SK-N-SH (cell line): ENCODE measurements around the gene CTCFL. TPM values are rescaled to one million over a fixed set of nuclear protein-coding genes. Genes with fewer than 3 reads are reported as not detected.

ENCODE experiments used
- CTCF ChIA-PET: fragments of 300-600, 350-600 bp; formaldehyde crosslinking; extraction: SDS; loops from one replicate; lab custom pipeline; 2021; lab: Yijun Ruan, JAX
- POLR2A ChIA-PET: fragments of 350-600 bp; sonication (Branson Sonifier 250); formaldehyde crosslinking; extraction: SDS; loops from one replicate; lab custom pipeline; 2020; ENCODE audit warnings: antibody characterized with exemption, inconsistent platforms; lab: Yijun Ruan, JAX
- DNase-seq: peaks from one replicate; pipeline ENCODE4 v3.0.0; 2012
- H2AFZ ChIP-seq: fragments of 200-600 bp; sonication (generic); 2 replicates; pipeline ENCODE4 v1.8.1; 2016; ENCODE audit warnings: antibody characterized with exemption, mild to moderate bottlenecking, low read depth
- H3F3A ChIP-seq: fragments of 200-600 bp; sonication (generic); replicated peaks from 2 replicates; pipeline ENCODE3; 2016; ENCODE audit warnings: antibody characterized with exemption, mild to moderate bottlenecking; ENCODE audit not compliant: insufficient read depth
- H3K27ac ChIP-seq, 2 experiments: fragments of 200-500 bp in 1 of 2; fragments of 200-600 bp in 1 of 2; sonication (Bioruptor generic) in 1 of 2; sonication (generic), shearing (Covaris generic) in 1 of 2; 2 replicates each; pipeline versions ENCODE4 v1.5.1 to v1.6.1; 2014 to 2016; ENCODE audit warnings: low read depth in 2 of 2, inconsistent platforms in 1 of 2, low read length in 1 of 2, mild to moderate bottlenecking in 1 of 2, mixed read lengths in 1 of 2
- H3K27me3 ChIP-seq: fragments of 200-600 bp; sonication (generic), shearing (Covaris generic); 2 replicates; pipeline ENCODE4 v1.6.1; 2016; ENCODE audit warnings: mixed run types; ENCODE audit not compliant: insufficient read depth
- H3K36me3 ChIP-seq, 2 experiments: fragments of 200-500 bp in 1 of 2; fragments of 200-600 bp in 1 of 2; sonication (Bioruptor generic) in 1 of 2; sonication (generic) in 1 of 2; replicated peaks in 1 of 2; 2 replicates each; pipeline versions ENCODE3 to v1.5.1; 2014 to 2016; ENCODE audit warnings: low read length in 1 of 2, mild to moderate bottlenecking in 1 of 2; ENCODE audit not compliant: insufficient read depth in 2 of 2, control insufficient read depth in 1 of 2
- H3K4me1 ChIP-seq, 2 experiments: fragments of 200-500 bp in 1 of 2; fragments of 200-600 bp in 1 of 2; sonication (Bioruptor generic) in 1 of 2; sonication (generic), shearing (Covaris generic) in 1 of 2; 2 replicates each; pipeline versions ENCODE4 v1.5.1 to v1.6.1; 2014 to 2016; ENCODE audit warnings: low read depth in 1 of 2, low read length in 1 of 2, mixed run types in 1 of 2; ENCODE audit not compliant: insufficient read depth in 2 of 2, control insufficient read depth in 1 of 2
- H3K4me2 ChIP-seq: fragments of 200-600 bp; sonication (generic), shearing (Covaris generic); 2 replicates; pipeline ENCODE4 v1.6.1; 2017; ENCODE audit warnings: mixed run types
- H3K4me3 ChIP-seq, 2 experiments: fragments of 200-500 bp in 1 of 2; fragments of 200-600 bp in 1 of 2; sonication (Bioruptor generic) in 1 of 2; sonication (generic), shearing (Covaris generic) in 1 of 2; 2 replicates each; pipeline versions ENCODE4 v1.5.1 to v1.8.1; 2014 to 2016; ENCODE audit warnings: low read depth in 2 of 2, inconsistent platforms in 1 of 2, low read length in 1 of 2, mild to moderate bottlenecking in 1 of 2, mixed read lengths in 1 of 2, moderate library complexity in 1 of 2
- H3K79me2 ChIP-seq: fragments of 200-600 bp; sonication (generic); 2 replicates; pipeline ENCODE4 v1.8.1; 2017; ENCODE audit warnings: mild to moderate bottlenecking; ENCODE audit not compliant: insufficient read depth
- H3K9ac ChIP-seq: fragments of 200-600 bp; sonication (generic); 2 replicates; pipeline ENCODE4 v1.6.1; 2017; ENCODE audit warnings: mixed run types
- H3K9me2 ChIP-seq: fragments of 200-600 bp; sonication (generic); 2 replicates; pipeline ENCODE4 v1.6.1; 2017; ENCODE audit warnings: mixed run types
- H3K9me3 ChIP-seq: fragments of 200-600 bp; sonication (generic); 2 replicates; pipeline ENCODE4 v1.6.1; 2017; ENCODE audit warnings: mixed run types, mild to moderate bottlenecking, moderate library complexity
- H4K20me1 ChIP-seq: fragments of 200-600 bp; sonication (generic); 2 replicates; pipeline ENCODE4 v1.6.1; 2017; ENCODE audit warnings: mild to moderate bottlenecking, mixed run types; ENCODE audit not compliant: insufficient read depth
- EZH2phosphoT487 ChIP-seq: fragments of 200-600 bp; sonication (generic); IDR thresholded peaks from 2 replicates; pipeline ENCODE4 v1.6.1; 2017; ENCODE audit warnings: low read depth, mixed run types, mild to moderate bottlenecking, antibody characterized with exemption, moderate library complexity, borderline replicate concordance
- FOSL2 ChIP-seq: IDR thresholded peaks from 2 replicates; pipeline ENCODE4 v1.4.0; 2012; ENCODE audit warnings: low read depth, mild to moderate bottlenecking, moderate library complexity, borderline replicate concordance
- GABPA ChIP-seq: IDR thresholded peaks from 2 replicates; pipeline ENCODE4 v1.4.0; 2012; ENCODE audit warnings: low read depth, mild to moderate bottlenecking
- JUND ChIP-seq: IDR thresholded peaks from 2 replicates; pipeline ENCODE4 v1.4.0; 2012
- SIN3A ChIP-seq: IDR thresholded peaks from 2 replicates; pipeline ENCODE4 v1.6.1; 2012; ENCODE audit warnings: low read depth, mild to moderate bottlenecking, low read length, moderate library complexity, borderline replicate concordance
- TAF1 ChIP-seq: IDR thresholded peaks from 2 replicates; pipeline ENCODE4 v1.6.1; 2012; ENCODE audit warnings: low read depth, mild to moderate bottlenecking, low read length, moderate library complexity, borderline replicate concordance
- TCF12 ChIP-seq: IDR thresholded peaks from 2 replicates; pipeline ENCODE4 v1.4.0; 2012
- WGBS: methylation state at CpG from one replicate; pipeline ENCODE4 v1.1.6; 2017; ENCODE audit warnings: low lambda C conversion rate; 5-methylcytosine and 5-hydroxymethylcytosine counted together
- polyA plus RNA-seq, 3 experiments: library from polyadenylated mRNA; depleted of rRNA; stranded (reverse); fragments of >200 nt; gene quantifications; 2 replicates each; pipeline ENCODE4 v1.2.3, GENCODE V29; 2012
- TF ChIP-seq, protein P1 (sequence below): fragments of 200-600 bp; sonication (generic); IDR thresholded peaks from 2 replicates; pipeline ENCODE4 v1.6.1; 2017; ENCODE audit warnings: antibody characterized with exemption, mild to moderate bottlenecking, moderate library complexity
- TF ChIP-seq, protein P2 (sequence below): IDR thresholded peaks from 2 replicates; pipeline ENCODE4 v1.6.1; 2012; ENCODE audit warnings: mild to moderate bottlenecking, low read depth, low read length, moderate library complexity
- TF ChIP-seq, protein P3 (sequence below): IDR thresholded peaks from 2 replicates; pipeline ENCODE4 v1.4.0; 2012; ENCODE audit warnings: low read depth, borderline replicate concordance

CTCFL gene
- polyA plus RNA-seq, 1 of the 3 experiments (the other 2 are of a cell fraction): not detected

DNA sequence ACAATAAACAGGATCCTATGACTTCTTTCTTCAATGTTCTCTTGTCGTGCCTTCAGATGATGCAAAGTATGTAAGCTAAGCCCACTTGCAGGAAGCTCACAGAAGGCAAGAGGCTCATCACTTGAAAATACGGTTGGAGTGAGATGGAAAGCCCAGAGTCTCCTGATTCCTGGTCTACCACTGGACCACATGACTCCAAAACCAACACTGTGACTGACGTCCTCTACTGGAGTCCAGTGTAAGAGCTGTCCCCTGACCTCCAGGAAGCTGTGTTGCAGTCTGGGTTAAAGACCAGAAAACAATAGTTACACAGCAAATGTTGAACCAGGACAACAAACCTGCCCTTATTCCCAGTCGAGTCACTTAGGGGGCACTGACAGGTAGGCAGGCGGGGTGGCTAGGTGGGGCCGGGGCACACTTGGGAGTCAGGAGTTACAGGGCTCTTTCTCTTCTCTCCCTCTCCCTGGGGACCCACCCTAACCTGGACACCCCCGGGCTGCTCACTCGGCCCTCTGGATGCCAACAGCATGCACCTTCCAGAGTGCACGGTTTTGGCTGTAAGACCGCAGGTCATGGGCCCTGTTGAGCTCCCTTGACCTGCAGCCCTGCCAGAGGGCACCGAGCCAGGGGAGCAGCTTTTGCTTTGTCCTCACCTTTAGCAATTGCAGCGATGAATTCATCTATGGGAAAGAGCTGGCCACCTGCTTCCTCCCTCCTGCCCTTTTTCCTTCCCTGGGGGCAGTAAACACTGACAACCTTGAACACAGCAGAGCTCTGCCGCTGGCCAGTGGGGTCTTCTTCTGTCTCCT, 43.4 kb upstream of the CTCFL start:
- no peaks in the 10 kb centered on the region for H3F3A ChIP-seq
- H3K27ac ChIP-seq: no peak overlapping the region
- H3K27me3 ChIP-seq: peaks cover 17% of the 10 kb centered on the region
- H3K9me2 ChIP-seq: no peaks in the 10 kb centered on the region
- no peak for DNase-seq
- no peaks in the 10 kb centered on the region for H3K4me1 ChIP-seq
- H3K4me3 ChIP-seq: no peak overlapping the region
- H3K79me2 ChIP-seq: no peaks in the 10 kb centered on the region
- ChIA-PET CTCF (interaction anchor here (1.7 to 3.0 kb wide), 3 partner anchors 14 to 73 kb away, joined by 4 to 18 read pairs (median 8); no protein-coding TSS in a partner anchor), POLR2A (no interaction called here)
- H3K36me3 ChIP-seq: no peaks in the 10 kb centered on the region
- no peaks in the 10 kb centered on the region for H4K20me1 ChIP-seq
- no peak overlapping the region for H2AFZ ChIP-seq
- H3K4me2 ChIP-seq: no peak overlapping the region
- H3K9me3 ChIP-seq: no peaks in the 10 kb centered on the region
- TF ChIP-seq FOSL2: no peak
- no peak for TF ChIP-seq SIN3A
- TF ChIP-seq TAF1: no peak
- TF ChIP-seq, protein P1, sequence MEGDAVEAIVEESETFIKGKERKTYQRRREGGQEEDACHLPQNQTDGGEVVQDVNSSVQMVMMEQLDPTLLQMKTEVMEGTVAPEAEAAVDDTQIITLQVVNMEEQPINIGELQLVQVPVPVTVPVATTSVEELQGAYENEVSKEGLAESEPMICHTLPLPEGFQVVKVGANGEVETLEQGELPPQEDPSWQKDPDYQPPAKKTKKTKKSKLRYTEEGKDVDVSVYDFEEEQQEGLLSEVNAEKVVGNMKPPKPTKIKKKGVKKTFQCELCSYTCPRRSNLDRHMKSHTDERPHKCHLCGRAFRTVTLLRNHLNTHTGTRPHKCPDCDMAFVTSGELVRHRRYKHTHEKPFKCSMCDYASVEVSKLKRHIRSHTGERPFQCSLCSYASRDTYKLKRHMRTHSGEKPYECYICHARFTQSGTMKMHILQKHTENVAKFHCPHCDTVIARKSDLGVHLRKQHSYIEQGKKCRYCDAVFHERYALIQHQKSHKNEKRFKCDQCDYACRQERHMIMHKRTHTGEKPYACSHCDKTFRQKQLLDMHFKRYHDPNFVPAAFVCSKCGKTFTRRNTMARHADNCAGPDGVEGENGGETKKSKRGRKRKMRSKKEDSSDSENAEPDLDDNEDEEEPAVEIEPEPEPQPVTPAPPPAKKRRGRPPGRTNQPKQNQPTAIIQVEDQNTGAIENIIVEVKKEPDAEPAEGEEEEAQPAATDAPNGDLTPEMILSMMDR: no peak
- TF ChIP-seq GABPA: no peak
- TF ChIP-seq, protein P2, sequence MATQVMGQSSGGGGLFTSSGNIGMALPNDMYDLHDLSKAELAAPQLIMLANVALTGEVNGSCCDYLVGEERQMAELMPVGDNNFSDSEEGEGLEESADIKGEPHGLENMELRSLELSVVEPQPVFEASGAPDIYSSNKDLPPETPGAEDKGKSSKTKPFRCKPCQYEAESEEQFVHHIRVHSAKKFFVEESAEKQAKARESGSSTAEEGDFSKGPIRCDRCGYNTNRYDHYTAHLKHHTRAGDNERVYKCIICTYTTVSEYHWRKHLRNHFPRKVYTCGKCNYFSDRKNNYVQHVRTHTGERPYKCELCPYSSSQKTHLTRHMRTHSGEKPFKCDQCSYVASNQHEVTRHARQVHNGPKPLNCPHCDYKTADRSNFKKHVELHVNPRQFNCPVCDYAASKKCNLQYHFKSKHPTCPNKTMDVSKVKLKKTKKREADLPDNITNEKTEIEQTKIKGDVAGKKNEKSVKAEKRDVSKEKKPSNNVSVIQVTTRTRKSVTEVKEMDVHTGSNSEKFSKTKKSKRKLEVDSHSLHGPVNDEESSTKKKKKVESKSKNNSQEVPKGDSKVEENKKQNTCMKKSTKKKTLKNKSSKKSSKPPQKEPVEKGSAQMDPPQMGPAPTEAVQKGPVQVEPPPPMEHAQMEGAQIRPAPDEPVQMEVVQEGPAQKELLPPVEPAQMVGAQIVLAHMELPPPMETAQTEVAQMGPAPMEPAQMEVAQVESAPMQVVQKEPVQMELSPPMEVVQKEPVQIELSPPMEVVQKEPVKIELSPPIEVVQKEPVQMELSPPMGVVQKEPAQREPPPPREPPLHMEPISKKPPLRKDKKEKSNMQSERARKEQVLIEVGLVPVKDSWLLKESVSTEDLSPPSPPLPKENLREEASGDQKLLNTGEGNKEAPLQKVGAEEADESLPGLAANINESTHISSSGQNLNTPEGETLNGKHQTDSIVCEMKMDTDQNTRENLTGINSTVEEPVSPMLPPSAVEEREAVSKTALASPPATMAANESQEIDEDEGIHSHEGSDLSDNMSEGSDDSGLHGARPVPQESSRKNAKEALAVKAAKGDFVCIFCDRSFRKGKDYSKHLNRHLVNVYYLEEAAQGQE: no peak
- TF ChIP-seq EZH2phosphoT487: no peak
- TF ChIP-seq, protein P3, sequence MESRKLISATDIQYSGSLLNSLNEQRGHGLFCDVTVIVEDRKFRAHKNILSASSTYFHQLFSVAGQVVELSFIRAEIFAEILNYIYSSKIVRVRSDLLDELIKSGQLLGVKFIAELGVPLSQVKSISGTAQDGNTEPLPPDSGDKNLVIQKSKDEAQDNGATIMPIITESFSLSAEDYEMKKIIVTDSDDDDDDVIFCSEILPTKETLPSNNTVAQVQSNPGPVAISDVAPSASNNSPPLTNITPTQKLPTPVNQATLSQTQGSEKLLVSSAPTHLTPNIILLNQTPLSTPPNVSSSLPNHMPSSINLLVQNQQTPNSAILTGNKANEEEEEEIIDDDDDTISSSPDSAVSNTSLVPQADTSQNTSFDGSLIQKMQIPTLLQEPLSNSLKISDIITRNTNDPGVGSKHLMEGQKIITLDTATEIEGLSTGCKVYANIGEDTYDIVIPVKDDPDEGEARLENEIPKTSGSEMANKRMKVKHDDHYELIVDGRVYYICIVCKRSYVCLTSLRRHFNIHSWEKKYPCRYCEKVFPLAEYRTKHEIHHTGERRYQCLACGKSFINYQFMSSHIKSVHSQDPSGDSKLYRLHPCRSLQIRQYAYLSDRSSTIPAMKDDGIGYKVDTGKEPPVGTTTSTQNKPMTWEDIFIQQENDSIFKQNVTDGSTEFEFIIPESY: no peak
- TF ChIP-seq TCF12: no peak
- TF ChIP-seq JUND: no peak
- H3K9ac ChIP-seq: no peak overlapping the region
- 40% methylated on average over 7 of the region's 13 CpGs for WGBS
